Measurements from ENCODE around the gene RSPH6A. TPM values are rescaled to one million over a fixed set of nuclear protein-coding genes. Genes with fewer than 3 reads are reported as not detected.

Gene RSPH6A
- polyA plus RNA-seq, 1 experiment = not detected

GRCh38 chr19:45834970-45835369 lies 19.9 kb upstream of the RSPH6A start:
- no peak for DNase-seq (ENCODE audit: low read depth, low spot score)
- no peak overlapping the region for H3K4me3 ChIP-seq (ENCODE audit: low read depth, low read length)
- H3K27ac ChIP-seq (ENCODE audit: low read depth, low read length) = no peak overlapping the region
- H3K27me3 ChIP-seq (ENCODE audit: control insufficient read depth, insufficient read depth, low read length) = no peaks in the 10 kb centered on the region
- POLR2A ChIA-PET = interaction anchor here (0.5 to 0.6 kb wide), 2 partner anchors 9 to 18 kb away, joined by 3 to 4 read pairs; no protein-coding TSS in a partner anchor
- CTCF ChIA-PET = interaction anchor here (2.1 kb wide), 1 partner anchor 18 kb away, joined by 13 read pairs; no protein-coding TSS in a partner anchor
- H3K9me3 ChIP-seq (ENCODE audit: control insufficient read depth, insufficient read depth, low read length) = peaks cover 7% of the 10 kb centered on the region
- TF ChIP-seq, protein P1, sequence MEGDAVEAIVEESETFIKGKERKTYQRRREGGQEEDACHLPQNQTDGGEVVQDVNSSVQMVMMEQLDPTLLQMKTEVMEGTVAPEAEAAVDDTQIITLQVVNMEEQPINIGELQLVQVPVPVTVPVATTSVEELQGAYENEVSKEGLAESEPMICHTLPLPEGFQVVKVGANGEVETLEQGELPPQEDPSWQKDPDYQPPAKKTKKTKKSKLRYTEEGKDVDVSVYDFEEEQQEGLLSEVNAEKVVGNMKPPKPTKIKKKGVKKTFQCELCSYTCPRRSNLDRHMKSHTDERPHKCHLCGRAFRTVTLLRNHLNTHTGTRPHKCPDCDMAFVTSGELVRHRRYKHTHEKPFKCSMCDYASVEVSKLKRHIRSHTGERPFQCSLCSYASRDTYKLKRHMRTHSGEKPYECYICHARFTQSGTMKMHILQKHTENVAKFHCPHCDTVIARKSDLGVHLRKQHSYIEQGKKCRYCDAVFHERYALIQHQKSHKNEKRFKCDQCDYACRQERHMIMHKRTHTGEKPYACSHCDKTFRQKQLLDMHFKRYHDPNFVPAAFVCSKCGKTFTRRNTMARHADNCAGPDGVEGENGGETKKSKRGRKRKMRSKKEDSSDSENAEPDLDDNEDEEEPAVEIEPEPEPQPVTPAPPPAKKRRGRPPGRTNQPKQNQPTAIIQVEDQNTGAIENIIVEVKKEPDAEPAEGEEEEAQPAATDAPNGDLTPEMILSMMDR (IDR thresholded peaks at IDR 0.05; ENCODE audit: low read depth, low read length) = no peak

DNA sequence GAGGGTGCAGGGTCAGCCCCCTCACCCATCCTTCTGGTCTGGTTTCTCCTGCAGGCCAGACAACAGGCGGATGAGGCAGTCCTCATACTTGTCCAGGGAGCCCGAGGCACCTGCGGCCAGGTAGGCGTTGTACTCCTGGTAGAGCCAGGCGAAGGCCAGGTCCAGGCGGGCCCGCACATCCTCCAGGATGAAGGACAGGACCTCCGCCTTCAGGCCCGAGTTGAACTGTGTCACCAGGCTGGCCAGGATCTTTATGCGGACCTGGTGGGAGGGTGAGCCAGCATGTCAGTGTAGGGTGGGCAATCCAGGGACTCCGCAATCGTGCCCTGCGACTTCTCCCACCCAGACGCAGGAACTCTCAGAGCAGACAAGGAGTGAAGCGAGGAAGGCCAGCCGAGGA lies 13.8 kb upstream of the RSPH6A start:
- DNase-seq (ENCODE audit: low read depth, low spot score) = no peak
- CTCF ChIA-PET = interaction anchor here (2.0 kb wide), 1 partner anchor 12 kb away, joined by 9 read pairs; no protein-coding TSS in a partner anchor
- no peak overlapping the region for H3K27ac ChIP-seq (ENCODE audit: low read depth, low read length)
- no peaks in the 10 kb centered on the region for H3K27me3 ChIP-seq (ENCODE audit: control insufficient read depth, insufficient read depth, low read length)
- H3K9me3 ChIP-seq (ENCODE audit: control insufficient read depth, insufficient read depth, low read length) = no peaks in the 10 kb centered on the region; the same call in 1 of the 2 replicates
- POLR2A ChIA-PET = interaction anchor here (1.1 kb wide), 1 partner anchor 34 kb away, joined by 7 read pairs; the partner anchor contains the start of gene SYMPK
- TF ChIP-seq, protein P1 (IDR thresholded peaks at IDR 0.05; ENCODE audit: low read depth, low read length) = no peak
- H3K4me3 ChIP-seq (ENCODE audit: low read depth, low read length) = no peak overlapping the region

DNA sequence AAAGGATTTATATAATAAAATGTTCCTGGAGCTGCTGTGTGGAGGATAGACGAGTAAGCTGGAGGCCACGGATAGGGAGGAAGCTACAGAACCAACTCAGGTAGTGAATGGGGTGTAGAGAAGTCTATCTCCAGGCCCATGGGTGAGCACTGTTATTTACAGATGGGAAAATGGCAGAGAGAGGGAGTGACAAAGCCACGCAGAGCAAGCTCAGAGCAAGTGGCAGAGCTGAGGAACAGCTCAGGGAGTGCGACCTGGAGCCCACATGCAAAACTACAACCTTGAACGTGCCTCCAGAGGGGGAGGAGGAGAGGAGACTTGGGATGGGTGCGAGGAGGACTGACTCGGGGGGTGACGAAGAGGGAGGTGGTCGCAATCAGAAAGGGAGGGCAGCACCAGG lies 13.4 kb upstream of the RSPH6A start:
- no peak overlapping the region for H3K27ac ChIP-seq (ENCODE audit: low read depth, low read length)
- POLR2A ChIA-PET = interaction anchor here (1.1 to 1.3 kb wide), 2 partner anchors 9 to 35 kb away, joined by 4 to 7 read pairs; partner anchors contain the start of gene SYMPK
- no peak for DNase-seq (ENCODE audit: low read depth, low spot score)
- CTCF ChIA-PET = interaction anchor here (2.0 to 3.5 kb wide), 2 partner anchors 11 to 12 kb away, joined by 9 to 29 read pairs; no protein-coding TSS in a partner anchor
- no peaks in the 10 kb centered on the region for H3K27me3 ChIP-seq (ENCODE audit: control insufficient read depth, insufficient read depth, low read length)
- TF ChIP-seq, protein P1 (IDR thresholded peaks at IDR 0.05; ENCODE audit: low read depth, low read length) = no peak
- H3K4me3 ChIP-seq (ENCODE audit: low read depth, low read length) = no peak overlapping the region
- no peaks in the 10 kb centered on the region; the same call in 1 of the 2 replicates for H3K9me3 ChIP-seq (ENCODE audit: control insufficient read depth, insufficient read depth, low read length)

GRCh38 chr19:45827459-45828093 lies 12.5 kb upstream of the RSPH6A start:
- CTCF ChIA-PET = interaction anchor here (3.5 kb wide), 1 partner anchor 11 kb away, joined by 29 read pairs; no protein-coding TSS in a partner anchor
- H3K4me3 ChIP-seq (ENCODE audit: low read depth, low read length) = no peak overlapping the region
- H3K27me3 ChIP-seq (ENCODE audit: control insufficient read depth, insufficient read depth, low read length) = no peaks in the 10 kb centered on the region
- no peaks in the 10 kb centered on the region; the same call in 1 of the 2 replicates for H3K9me3 ChIP-seq (ENCODE audit: control insufficient read depth, insufficient read depth, low read length)
- DNase-seq (ENCODE audit: low read depth, low spot score) = no peak
- POLR2A ChIA-PET = interaction anchor here (1.1 to 1.3 kb wide), 2 partner anchors 8 to 36 kb away, joined by 4 to 7 read pairs; partner anchors contain the start of gene SYMPK
- H3K27ac ChIP-seq (ENCODE audit: low read depth, low read length) = no peak overlapping the region
- TF ChIP-seq, protein P1 (IDR thresholded peaks at IDR 0.05; ENCODE audit: low read depth, low read length) = no peak

DNA sequence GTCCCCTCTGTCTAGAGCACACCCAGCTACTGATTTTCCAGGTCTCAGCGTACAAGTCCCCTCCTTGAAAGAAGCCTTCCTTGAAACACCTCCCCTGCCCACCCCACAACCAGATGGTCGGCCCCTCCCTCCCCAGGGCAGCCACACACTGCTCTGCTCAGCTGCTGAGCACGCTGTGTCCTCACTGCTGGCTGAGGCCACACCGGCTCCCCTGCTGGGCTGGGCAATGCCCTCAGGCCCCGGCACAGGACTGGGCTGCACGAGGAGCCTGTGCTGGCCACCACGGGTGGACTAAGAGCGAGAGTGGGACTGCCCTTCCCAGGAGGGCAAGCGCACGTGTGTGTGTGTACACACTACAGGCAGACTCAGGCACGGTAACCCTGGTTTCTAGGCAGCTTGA lies 11.8 kb upstream of the RSPH6A start:
- ChIA-PET POLR2A (interaction anchor here (1.3 kb wide), 1 partner anchor 8 kb away, joined by 4 read pairs; no protein-coding TSS in a partner anchor), CTCF (interaction anchor here (3.5 kb wide), 1 partner anchor 10 kb away, joined by 29 read pairs; no protein-coding TSS in a partner anchor)
- H3K9me3 ChIP-seq (ENCODE audit: control insufficient read depth, insufficient read depth, low read length) = no peaks in the 10 kb centered on the region; the same call in 1 of the 2 replicates
- no peaks in the 10 kb centered on the region for H3K27me3 ChIP-seq (ENCODE audit: control insufficient read depth, insufficient read depth, low read length)
- TF ChIP-seq, protein P1 (IDR thresholded peaks at IDR 0.05; ENCODE audit: low read depth, low read length) = no peak
- H3K27ac ChIP-seq (ENCODE audit: low read depth, low read length) = no peak overlapping the region
- DNase-seq (ENCODE audit: low read depth, low spot score) = no peak
- H3K4me3 ChIP-seq (ENCODE audit: low read depth, low read length) = no peak overlapping the region

All from AG04450 (cell line).